KMS-11 (cell line): ENCODE results near the gene CPNE5.

ENCODE experiments used
- H2AFZ ChIP-seq: fragments of 200-600 bp; sonication (generic); 2 replicates; pipeline ENCODE4 v1.6.1; 2016; ENCODE audit warnings: antibody characterized with exemption, mixed run types, low read depth
- H3K27ac ChIP-seq: fragments of 200-600 bp; sonication (generic); 2 replicates; pipeline ENCODE4 v1.6.1; 2016; ENCODE audit warnings: mild to moderate bottlenecking, mixed run types
- H3K27me3 ChIP-seq: fragments of 200-600 bp; sonication (generic); 2 replicates; pipeline ENCODE4 v1.6.1; 2017; ENCODE audit warnings: mild to moderate bottlenecking, low read depth, mixed run types, moderate library complexity; ENCODE audit not compliant: insufficient read depth
- H3K36me3 ChIP-seq: fragments of 200-600 bp; sonication (generic); 2 replicates; pipeline ENCODE4 v1.6.1; 2017; ENCODE audit warnings: mild to moderate bottlenecking, mixed run types; ENCODE audit not compliant: insufficient read depth
- H3K4me1 ChIP-seq: fragments of 200-600 bp; sonication (generic); 2 replicates; pipeline ENCODE4 v1.6.1; 2016; ENCODE audit warnings: mild to moderate bottlenecking, low read depth, mixed run types; ENCODE audit not compliant: poor library complexity, severe bottlenecking
- H3K4me2 ChIP-seq: fragments of 200-600 bp; sonication (generic); 2 replicates; pipeline ENCODE4 v1.7.0; 2016; ENCODE audit warnings: mild to moderate bottlenecking, mixed run types
- H3K4me3 ChIP-seq: fragments of 200-600 bp; sonication (generic); IDR thresholded peaks from 2 replicates; pipeline ENCODE4 v1.6.1; 2017; ENCODE audit warnings: low read depth, low read length, mixed read lengths; ENCODE audit not compliant: insufficient read depth
- H3K79me2 ChIP-seq: fragments of 200-600 bp; sonication (generic); 2 replicates; pipeline ENCODE4 v1.6.1; 2016; ENCODE audit warnings: low read depth, mixed run types; ENCODE audit not compliant: insufficient read depth
- H3K9ac ChIP-seq: fragments of 200-600 bp; sonication (generic); 2 replicates; pipeline ENCODE4 v1.6.1; 2016; ENCODE audit warnings: mild to moderate bottlenecking, mixed run types
- H4K20me1 ChIP-seq: fragments of 200-600 bp; sonication (generic); 2 replicates; pipeline ENCODE4 v1.6.1; 2016; ENCODE audit warnings: mild to moderate bottlenecking, mixed run types; ENCODE audit not compliant: insufficient read depth
- CTCF ChIP-seq: fragments of 200-600 bp; sonication (generic); conservative IDR thresholded peaks from 2 replicates; pipeline ENCODE4 v1.6.1; 2017; ENCODE audit warnings: low read depth, mild to moderate bottlenecking, antibody characterized with exemption, low read length, moderate library complexity, mixed read lengths

Gene CPNE5

GRCh38 chr6:36793913-36794712 lies 45.1 kb downstream of the CPNE5 start:
- no peak for TF ChIP-seq CTCF
- no peak overlapping the region for H3K9ac ChIP-seq
- H4K20me1 ChIP-seq: no peaks in the 10 kb centered on the region
- no peak overlapping the region for H3K4me2 ChIP-seq
- no peak overlapping the region for H3K4me3 ChIP-seq
- H3K27me3 ChIP-seq: peaks cover 9% of the 10 kb centered on the region; the same call in 1 of the 2 replicates
- no peak overlapping the region for H3K27ac ChIP-seq
- H3K4me1 ChIP-seq: no peaks in the 10 kb centered on the region
- H3K79me2 ChIP-seq: no peaks in the 10 kb centered on the region
- H3K36me3 ChIP-seq: no peaks in the 10 kb centered on the region
- no peak overlapping the region for H2AFZ ChIP-seq

GRCh38 chr6:36793296-36793912 lies 45.8 kb downstream of the CPNE5 start:
- Histone ChIP-seq H3K4me2 (no peak overlapping the region), H3K27me3 (peaks cover 9% of the 10 kb centered on the region; the same call in 1 of the 2 replicates), H3K4me1 (no peaks in the 10 kb centered on the region), H3K4me3 (no peak overlapping the region), H3K27ac (no peak overlapping the region), H3K79me2 (no peaks in the 10 kb centered on the region), H4K20me1 (no peaks in the 10 kb centered on the region), H2AFZ (no peak overlapping the region), H3K36me3 (no peaks in the 10 kb centered on the region), H3K9ac (no peak overlapping the region)
- no peak for TF ChIP-seq CTCF

- no peaks in the 10 kb centered on the region for H3K36me3 ChIP-seq
- no peak overlapping the region for H3K27ac ChIP-seq
- H3K4me2 ChIP-seq: no peak overlapping the region
- peaks cover 9% of the 10 kb centered on the region; the same call in 1 of the 2 replicates for H3K27me3 ChIP-seq
- H3K4me3 ChIP-seq: no peak overlapping the region
- H3K9ac ChIP-seq: no peak overlapping the region
- TF ChIP-seq CTCF: no peak
- H4K20me1 ChIP-seq: no peaks in the 10 kb centered on the region
- H3K4me1 ChIP-seq: no peaks in the 10 kb centered on the region
- no peak overlapping the region for H2AFZ ChIP-seq
- no peaks in the 10 kb centered on the region for H3K79me2 ChIP-seq
Observed at GRCh38 chr6:36791521-36792135, 47.6 kb downstream of the CPNE5 start.

- Histone ChIP-seq H3K36me3 (no peaks in the 10 kb centered on the region), H3K27ac (no peak overlapping the region), H3K4me1 (no peaks in the 10 kb centered on the region), H3K79me2 (no peaks in the 10 kb centered on the region), H4K20me1 (no peaks in the 10 kb centered on the region), H3K27me3 (peaks cover 9% of the 10 kb centered on the region; the same call in 1 of the 2 replicates), H3K4me3 (no peak overlapping the region), H3K4me2 (no peak overlapping the region), H3K9ac (no peak overlapping the region), H2AFZ (no peak overlapping the region)
- no peak for TF ChIP-seq CTCF
Observed at GRCh38 chr6:36791085-36791484, 48.2 kb downstream of the CPNE5 start.
